IPS DF 19.7 (cell line): ENCODE data around the gene IL17D.
"Not testable (repeated sequence)": the region's sequence is repeated elsewhere in the genome, so short reads cannot be mapped to it uniquely, and the experiment has no call there.

ENCODE experiments used
- DNase-seq: peaks from one replicate; pipeline ENCODE4 v3.0.0-alpha.2; 2013; ENCODE audit warnings: low read depth, low spot score

IL17D gene

GRCh38 chr13:20702915-20703779, at the start of gene IL17D:
IL17D (plus strand) TSS chr13:20703699; CDS start chr13:20704002, 303 bp downstream.
- no peak for DNase-seq

- no peak for DNase-seq
Observed at GRCh38 chr13:20654156-20654555, 49.3 kb upstream of the IL17D start.

DNA sequence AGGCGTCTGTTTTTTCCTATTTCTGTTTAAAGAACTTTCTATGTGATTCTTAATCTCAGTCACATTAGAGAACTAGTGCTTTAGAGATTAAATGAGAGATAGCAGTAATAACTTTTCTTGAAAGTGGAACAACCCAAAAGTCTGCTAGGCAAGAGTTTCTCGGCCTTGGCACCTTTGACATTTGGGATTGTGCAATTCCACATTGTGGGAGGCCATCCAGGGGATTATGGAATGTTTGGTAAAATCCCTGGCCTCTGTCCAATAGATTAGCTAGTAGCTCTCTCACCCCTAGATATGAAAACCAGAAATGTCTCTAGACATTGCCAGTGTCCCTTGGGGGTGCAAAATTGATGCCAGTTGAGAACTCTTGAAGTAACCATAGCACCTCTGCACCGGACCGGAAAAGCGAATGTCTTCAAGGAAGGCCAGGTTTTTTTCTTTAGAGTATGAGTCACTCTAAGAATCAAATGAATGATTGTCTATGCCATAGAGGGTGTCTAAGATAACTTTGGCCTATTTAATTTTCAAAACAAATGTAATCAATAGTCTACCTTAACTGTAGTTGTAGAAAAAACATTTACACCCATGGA, 45.0 kb upstream of the IL17D start:
- DNase-seq = no peak

DNA sequence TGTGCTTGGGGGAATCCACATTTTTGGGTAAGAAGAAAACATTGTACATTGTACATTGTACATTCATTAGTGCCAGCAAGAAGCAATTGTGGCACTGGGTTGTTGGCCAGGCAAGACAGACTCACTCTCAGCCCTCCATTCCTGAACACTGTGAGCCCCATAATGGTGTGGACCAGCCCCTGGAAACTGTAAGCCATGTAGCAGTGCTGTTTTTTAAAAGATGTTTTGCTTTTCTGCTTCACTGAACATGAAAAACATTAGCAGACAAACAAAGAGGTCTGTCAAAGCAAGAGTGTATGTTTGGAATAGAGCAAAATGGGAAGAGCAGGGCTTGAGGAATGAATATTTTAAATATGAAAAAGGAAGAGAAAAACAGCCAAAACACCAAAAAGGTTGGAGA, 39.1 kb upstream of the IL17D start:
- no peak for DNase-seq

DNA sequence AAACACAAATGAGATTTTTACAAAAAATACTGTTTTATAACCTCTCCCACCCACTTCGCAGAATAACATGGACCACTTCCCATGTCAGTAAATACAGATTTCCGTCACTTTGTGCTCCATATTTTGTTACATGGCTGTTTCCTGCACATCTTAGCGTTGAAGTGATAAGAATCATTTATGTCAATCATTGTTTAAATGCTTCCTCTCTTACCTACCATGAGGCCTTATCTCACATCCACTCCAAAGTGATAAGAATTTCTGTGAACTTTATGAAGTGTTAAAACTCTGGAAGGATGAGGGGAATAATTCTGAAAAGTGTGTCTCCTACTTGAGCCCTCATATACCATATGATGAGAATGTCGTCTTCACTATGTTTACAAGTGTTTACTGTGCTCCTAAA, 36.6 kb upstream of the IL17D start:
- DNase-seq = no peak

DNA sequence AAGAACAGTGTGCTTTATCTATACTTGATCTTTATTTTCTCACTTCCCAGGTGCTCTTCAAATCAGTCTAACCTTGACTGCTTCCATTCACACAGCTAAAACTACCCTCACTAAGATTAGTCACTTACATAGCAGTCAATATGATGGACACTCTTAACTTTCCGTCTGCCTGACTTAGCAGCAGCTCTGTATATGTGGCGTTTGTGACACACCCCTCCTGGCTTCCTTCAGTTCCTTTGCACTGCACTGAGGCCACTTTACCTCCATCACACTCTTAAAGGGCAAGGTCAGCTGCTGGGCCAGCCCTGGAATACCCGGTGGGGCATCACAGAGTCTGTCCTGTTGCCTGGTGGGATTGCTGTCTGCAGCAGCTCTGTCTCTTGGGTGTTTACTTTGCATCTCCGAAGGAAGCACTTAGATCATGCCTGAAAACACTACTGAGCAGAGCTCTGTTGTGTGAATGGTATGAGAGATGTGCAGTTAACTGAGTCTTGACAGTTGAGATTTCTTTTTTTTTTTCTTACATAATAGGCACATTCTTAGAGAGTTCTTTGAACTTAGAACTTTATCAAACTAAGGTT, 35.6 kb upstream of the IL17D start:
- no peak for DNase-seq

- no peak for DNase-seq
Observed at GRCh38 chr13:20669162-20669561, 34.3 kb upstream of the IL17D start.

DNA sequence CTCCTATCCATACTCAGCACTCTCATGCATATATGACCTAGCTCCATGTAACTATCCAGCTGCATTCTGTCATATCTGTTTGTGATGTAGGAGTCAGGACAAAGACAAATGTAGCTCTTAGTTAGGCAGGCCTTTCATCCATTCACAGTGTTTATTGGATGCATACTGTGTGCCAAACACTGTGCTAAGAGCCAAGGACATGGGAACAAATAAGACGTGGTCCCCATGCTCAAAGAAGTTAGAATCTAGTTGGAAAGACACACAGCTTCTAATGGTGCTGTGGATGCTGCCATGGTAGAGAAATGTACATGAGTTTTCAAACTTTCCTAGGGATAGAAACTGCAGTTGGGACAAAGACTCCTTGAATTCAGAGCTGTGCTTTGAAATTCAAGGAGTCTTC, 31.7 kb upstream of the IL17D start:
- no peak for DNase-seq

DNA sequence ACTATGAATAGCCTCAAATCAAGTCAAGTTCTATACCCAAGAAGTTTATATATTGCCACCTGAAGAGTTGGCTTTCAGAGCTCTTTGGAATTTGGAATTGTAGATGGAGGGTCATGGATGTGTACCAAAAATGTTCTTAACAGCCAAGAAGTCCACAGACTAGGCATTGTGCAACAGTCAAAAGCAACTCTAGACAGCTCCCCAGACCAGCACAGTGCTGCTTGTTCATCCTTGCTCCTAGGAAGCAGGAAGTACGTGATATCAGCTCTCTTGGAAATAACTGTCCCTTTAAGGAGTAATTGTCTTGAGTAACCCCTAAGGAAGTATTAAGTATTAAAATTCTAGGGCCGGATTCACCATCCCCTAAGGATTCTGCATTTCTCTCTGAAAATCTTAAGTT, 30.7 kb upstream of the IL17D start:
- no peak for DNase-seq

DNA sequence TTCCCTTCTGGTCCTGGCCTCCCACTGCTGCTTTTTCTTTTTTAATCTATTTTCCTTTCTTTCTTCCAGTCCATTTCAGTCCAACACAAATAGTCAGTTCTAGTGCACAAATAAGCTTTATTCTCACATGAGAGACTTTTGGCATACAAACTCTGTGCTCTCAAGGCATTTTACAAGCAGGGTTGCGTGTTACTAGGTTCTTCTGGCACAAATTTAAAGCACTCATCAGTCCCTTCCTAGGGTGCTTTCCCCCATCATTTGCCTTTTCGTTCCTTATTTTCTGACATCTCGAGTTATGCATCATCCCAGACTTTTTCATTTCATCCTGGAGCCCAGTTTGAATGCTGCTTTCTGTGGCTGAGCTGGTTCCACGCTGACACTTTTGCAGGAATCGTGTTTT, 29.8 kb upstream of the IL17D start:
- no peak for DNase-seq

GRCh38 chr13:20676213-20676612, 27.3 kb upstream of the IL17D start:
- DNase-seq = no peak

DNA sequence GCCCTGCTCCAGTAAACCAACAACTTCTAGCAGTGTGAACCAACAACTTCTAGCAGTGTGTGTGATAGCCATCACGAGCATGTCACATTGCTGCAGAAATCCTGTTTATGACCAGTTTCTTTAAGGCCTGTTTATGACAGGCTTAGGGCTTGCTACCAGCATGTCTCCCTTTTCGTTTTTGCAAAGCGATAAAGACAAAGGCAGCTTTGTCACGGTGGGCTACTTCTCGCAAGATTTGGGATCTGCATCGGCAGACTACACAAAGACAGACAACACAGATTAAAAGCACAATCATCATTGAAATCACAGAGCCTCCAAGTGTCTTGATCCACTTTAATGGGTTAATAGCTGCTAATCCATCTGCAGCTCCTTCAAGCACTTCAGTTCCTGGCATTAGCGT, 24.9 kb upstream of the IL17D start:
- DNase-seq = not testable (repeated sequence)

DNA sequence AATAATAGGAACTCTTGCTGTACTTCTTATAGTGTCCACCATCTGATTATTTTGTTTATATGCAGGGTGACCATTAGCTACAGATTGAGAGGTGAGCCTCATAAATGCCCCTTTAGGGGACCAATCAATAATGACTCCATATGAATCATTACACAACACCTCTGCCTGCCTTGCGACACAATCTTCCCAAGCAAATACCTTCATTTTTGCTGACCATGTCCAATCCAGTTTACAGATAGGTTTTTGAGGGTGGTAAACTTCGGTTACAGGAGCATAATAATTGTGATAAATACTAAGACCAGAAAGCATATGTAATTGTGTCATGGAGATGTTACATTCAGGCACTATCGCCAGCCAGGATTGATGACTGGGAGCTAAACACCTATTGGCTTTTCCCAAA, 23.6 kb upstream of the IL17D start:
- no peak for DNase-seq

- no peak for DNase-seq
Observed at GRCh38 chr13:20680416-20681080, 23.0 kb upstream of the IL17D start.

DNA sequence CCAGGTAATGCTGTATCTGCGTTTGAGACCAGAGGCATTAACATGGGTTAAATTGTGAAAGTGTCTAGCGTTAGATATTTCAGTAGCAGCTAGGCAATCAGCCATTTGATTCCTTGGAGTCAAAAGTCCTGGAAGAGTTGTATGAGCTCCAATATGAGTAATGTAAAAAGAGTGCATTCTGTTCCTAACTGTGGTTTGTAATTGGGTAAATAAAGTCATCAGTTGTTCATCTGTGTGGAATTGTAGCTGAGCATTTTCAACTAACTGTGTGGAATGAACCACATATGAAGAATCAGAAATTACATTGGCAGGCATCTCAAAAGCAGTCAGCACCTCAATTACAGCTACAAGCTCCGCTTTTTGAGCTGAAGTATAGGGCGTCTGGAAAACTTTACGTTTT, 22.0 kb upstream of the IL17D start:
- not testable (repeated sequence) for DNase-seq

- DNase-seq = no peak
Observed at GRCh38 chr13:20682061-20682460, 21.4 kb upstream of the IL17D start.

DNA sequence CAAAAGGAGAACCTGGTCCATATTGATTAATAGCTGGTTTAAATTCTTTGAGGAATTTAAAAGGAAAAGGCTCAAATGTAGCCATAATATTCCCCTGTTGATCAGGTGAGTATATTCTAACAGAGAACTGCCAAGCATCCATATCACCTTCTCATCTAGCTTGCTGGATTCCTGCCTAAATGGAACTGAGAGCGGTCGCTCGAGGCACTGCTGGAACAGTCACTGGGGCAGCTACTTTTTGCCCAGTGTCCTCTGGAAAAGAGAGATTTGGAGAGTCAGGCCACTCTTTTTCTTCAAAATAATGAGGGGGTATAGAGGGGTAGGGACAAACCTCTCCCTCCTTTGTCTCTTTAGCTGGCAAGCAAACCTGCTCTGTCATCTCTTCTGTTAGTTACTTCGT, 19.5 kb upstream of the IL17D start:
- DNase-seq = no peak

- no peak for DNase-seq
Observed at GRCh38 chr13:20684546-20684945, 19.0 kb upstream of the IL17D start.

DNA sequence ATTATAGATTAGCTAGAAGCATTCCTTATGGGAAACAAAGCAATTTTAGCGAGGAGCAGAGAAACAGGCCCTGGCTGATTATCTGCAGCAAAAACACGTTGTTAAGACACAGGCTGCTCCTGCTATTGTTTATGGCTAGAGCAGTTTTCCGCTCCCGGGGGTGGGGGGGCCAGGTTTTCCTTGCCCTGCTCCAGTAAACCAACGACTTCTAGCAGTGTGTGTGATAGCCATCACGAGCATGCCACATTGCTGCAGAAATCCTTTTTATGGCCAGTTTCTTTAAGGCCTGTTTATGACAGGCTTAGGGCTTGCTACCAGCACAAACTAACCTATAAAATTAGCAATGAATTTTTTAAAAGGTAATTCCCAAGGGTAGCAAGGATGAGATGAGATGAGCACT, 18.4 kb upstream of the IL17D start:
- DNase-seq = no peak

DNA sequence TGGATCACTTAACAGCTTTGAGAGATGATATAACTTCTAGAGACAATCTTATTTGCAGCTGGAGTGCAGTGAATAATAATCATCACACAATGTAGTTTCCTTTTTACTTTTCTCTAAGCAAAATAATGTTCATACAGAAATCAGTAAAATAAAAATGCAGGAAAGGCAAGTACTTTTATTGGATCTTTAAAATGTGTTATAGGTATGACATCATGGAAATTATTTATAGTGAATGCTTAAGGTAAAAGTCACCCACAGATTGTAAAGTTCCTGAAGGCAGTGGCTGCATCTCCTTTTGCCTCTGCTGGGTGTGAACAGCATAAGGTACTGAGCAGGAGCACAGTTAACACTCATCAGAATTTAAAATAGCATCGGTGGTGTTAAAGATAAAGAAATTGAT, 17.3 kb upstream of the IL17D start:
- no peak for DNase-seq

DNA sequence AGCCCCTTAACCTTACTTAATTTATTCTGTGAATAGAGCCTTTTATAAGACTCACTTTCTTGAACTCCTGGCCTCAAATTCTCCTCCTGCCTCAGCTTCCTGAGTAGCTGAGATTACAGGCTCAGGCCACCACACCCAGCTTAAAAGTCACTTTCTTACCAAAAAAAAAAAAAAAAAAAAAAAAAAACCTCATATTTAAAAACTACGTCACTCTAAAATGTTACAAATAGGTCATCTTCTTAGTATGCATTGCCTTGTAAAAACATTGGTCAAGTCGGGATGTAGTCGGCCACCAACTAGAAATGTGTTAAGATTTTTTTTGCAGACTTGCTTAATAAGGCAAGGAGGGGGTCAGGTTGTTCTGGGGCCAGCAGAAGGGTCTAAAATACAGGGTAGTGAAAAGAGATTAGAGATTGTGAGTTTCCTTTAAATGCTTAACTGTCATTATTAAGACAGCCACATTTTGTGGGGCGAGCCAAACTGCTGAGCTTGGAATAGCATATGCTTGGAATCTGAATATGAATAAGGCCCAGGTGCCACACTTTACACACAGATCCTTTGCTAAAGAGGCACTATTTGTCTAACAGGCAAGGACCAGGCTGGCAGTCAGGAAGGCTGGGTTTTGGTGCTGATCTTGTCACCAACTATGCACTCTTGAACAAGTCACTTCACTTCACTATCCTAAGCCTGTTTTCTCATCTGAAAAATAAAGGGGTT, 16.5 kb upstream of the IL17D start:
- DNase-seq = no peak

GRCh38 chr13:20689291-20689690, 14.2 kb upstream of the IL17D start:
- DNase-seq = no peak
